Fibroblast of peridontal ligament (primary cell): Measurements from ENCODE around the gene TAS2R41.
A peak's percentile ranks its signal among the peaks of the same experiment; 100 is the strongest.
"Not testable (repeated sequence)": the region's sequence is repeated elsewhere in the genome, so short reads cannot be mapped to it uniquely, and the experiment has no call there.

ENCODE experiments used
- DNase-seq: peaks from one replicate; pipeline ENCODE4 v3.0.0-alpha.2; 2010; ENCODE audit errors: extremely low read depth

Gene TAS2R41

DNA sequence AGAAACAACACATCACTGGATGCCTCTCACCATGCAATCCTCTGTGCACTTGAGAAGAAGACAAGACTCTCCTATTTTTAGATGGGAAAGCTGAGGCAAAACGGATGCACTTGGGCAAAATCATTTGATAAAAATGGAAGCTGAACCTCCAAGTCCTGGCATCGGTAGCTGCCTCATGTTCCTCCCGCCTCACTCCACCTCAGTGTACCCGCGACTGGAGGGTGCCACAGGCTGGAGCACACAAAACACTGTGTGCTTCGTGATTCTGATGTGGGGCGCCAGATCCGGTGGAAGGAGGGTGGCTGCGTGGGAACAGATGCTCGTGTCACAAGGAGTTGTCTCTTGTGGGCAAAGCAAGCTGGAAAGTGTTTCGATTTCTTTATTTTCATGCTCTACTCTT, 41.3 kb downstream of the TAS2R41 start:
- DNase-seq: no peak

DNA sequence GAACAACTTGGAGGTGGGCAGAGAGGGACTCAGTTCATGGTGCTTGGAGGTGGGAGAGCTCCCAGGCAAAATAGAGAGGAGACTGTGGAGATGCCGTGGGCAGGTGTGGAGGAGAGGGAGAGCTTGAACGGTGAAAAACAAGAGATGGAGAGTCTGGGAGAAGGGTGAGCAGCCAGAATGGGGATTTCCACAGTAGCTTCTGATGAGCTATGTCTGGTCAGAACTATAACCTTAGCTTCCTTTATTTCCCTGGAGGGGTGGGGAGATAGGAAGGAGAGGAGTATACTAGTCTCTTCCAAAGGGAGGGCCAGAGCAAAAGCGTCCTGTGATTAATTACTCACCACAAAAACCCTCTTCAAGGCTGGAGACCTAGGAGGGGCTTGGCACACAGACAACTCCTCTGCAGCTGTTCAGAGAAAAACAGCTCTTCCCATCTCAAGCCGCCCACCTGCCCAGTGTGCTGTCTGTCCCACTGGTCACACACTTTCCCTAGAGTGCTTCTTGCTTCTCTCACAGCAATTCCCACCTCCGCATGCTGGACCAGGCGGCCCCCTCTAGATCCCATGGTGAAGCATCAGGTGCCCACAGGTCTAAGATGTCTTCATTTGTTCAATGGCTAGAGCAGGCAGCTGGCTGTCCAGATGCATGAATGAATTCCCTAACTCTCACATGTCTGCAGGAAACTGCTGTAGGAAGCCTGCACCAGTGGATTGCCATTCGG, 41.9 kb downstream of the TAS2R41 start:
- DNase-seq: peak; percentile 66

DNA sequence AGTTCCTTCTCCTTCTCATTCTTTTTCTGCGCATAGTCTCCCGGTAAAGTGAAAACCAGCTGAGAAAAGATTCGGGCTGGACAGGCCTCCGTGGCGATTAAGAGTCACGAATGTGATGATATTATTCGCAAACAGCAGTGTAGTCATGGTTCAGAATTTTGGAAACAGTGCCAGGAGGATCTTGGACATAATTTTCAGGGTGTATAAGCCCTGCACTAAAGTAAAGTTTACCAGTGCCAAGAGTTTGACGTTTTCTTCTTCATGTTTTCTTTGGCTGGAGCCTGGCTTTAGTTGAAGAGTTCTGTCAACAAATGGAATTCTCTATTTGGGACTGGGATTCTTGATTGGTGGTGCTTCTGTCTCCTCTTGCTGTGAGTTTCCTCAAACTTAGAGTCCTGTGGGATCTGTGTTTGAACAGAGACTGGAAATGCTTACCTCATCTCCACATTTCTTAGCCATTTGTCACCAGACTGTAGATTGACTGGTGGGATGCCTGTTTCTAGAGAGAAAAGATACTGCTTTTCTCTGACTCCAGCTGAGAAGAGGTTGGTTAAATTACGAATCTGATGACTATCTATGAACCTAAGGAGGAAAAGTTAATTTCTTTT, 44.7 kb downstream of the TAS2R41 start:
- not testable (repeated sequence) for DNase-seq
